Caco-2 (cell line): ENCODE data around the gene NDNF. TPM values are rescaled to one million over a fixed set of nuclear protein-coding genes. Genes with fewer than 3 reads are reported as not detected.

Experiments
- BruUV-seq: library from RNA; stranded (reverse); fragments of 400-500 nt; replicated peaks from 2 replicates; lab custom pipeline; 2021; lab: Mats Ljungman, UMichigan
- CTCF ChIA-PET: fragments of 300-600 bp; sonication (Branson Sonifier 250); formaldehyde crosslinking; loops from one replicate; lab custom pipeline; 2022; ENCODE audit warnings: antibody characterized with exemption; lab: Charles Lee
- POLR2A ChIA-PET: fragments of 300-600 bp; sonication (Branson Sonifier 250); formaldehyde crosslinking; loops from one replicate; lab custom pipeline; 2022; ENCODE audit warnings: antibody characterized with exemption; lab: Charles Lee
- DNase-seq, 2 experiments: peaks; one replicate each; pipeline versions ENCODE4 v3.0.0 to v3.0.0-alpha.2; 2020 to 2022
- H3K27me3 ChIP-seq: replicated peaks from 2 replicates; pipeline ENCODE4 v1.6.0; 2011; ENCODE audit warnings: low read length; ENCODE audit not compliant: control insufficient read depth, insufficient read depth
- H3K36me3 ChIP-seq: 2 replicates; pipeline ENCODE4 v1.5.1; 2011; ENCODE audit warnings: low read length; ENCODE audit not compliant: control insufficient read depth, insufficient read depth
- H3K4me1 ChIP-seq: fragments of 250-450 bp; sonication (Bioruptor Pico); 2 replicates; pipeline ENCODE4 v1.5.1; 2020; ENCODE audit warnings: mild to moderate bottlenecking
- H3K4me3 ChIP-seq: 2 replicates; pipeline ENCODE4 v1.5.1; 2011; ENCODE audit warnings: low read depth, mild to moderate bottlenecking, control low read depth, low read length
- H3K9me3 ChIP-seq: fragments of 250-450 bp; sonication (Bioruptor Pico); 2 replicates; pipeline ENCODE4 v1.5.1; 2020; ENCODE audit warnings: mild to moderate bottlenecking, moderate library complexity
- H3K27ac Mint-ChIP-seq: one replicate; pipeline ENCODE4 v1.8.0; 2022; ENCODE audit warnings: mixed read lengths; ENCODE audit not compliant: unreplicated experiment
- H3K27me3 Mint-ChIP-seq: one replicate; pipeline ENCODE4 v1.8.0; 2022; ENCODE audit warnings: mixed read lengths; ENCODE audit not compliant: insufficient read depth, unreplicated experiment
- H3K36me3 Mint-ChIP-seq: one replicate; pipeline ENCODE4 v1.8.0; 2022; ENCODE audit warnings: mild to moderate bottlenecking, mixed read lengths; ENCODE audit not compliant: insufficient read depth, unreplicated experiment
- H3K4me1 Mint-ChIP-seq: one replicate; pipeline ENCODE4 v1.8.0; 2022; ENCODE audit warnings: low read depth, mixed read lengths; ENCODE audit not compliant: unreplicated experiment
- H3K4me3 Mint-ChIP-seq: one replicate; pipeline ENCODE4 v1.8.0; 2022; ENCODE audit warnings: mild to moderate bottlenecking, moderate library complexity, mixed read lengths; ENCODE audit not compliant: unreplicated experiment
- H3K9me3 Mint-ChIP-seq: one replicate; pipeline ENCODE4 v1.8.0; 2022; ENCODE audit warnings: mixed read lengths; ENCODE audit not compliant: unreplicated experiment
- intact Hi-C: fragments of 100-400 bp; cut with micrococcal nuclease; formaldehyde crosslinking; loops from one replicate; pipeline ENCODE4 v1.10.0; 2022; ENCODE audit not compliant: unreplicated experiment
- total RNA-seq: library from RNA; stranded (reverse); gene quantifications from 2 replicates; pipeline ENCODE4 v1.2.3, GENCODE V29; 2022
- TF ChIP-seq, protein P1 (sequence below), 2 experiments: fragments of 200-600 bp in 1 of 2; IDR thresholded peaks; 1 replicate in 1 of 2; 2 replicates in 1 of 2; pipeline versions ENCODE4 v1.5.1 to v1.8.0; 2011 to 2022; ENCODE audit warnings: antibody characterized with exemption in 1 of 2, control low read depth in 1 of 2, inconsistent platforms in 1 of 2, low read depth in 1 of 2, low read length in 1 of 2, mild to moderate bottlenecking in 1 of 2, moderate library complexity in 1 of 2; ENCODE audit not compliant: insufficient read depth in 1 of 2, severe bottlenecking in 1 of 2, unreplicated experiment in 1 of 2

NDNF gene
- total RNA-seq, 1 experiment from 2014 or later = 3.7 TPM

DNA sequence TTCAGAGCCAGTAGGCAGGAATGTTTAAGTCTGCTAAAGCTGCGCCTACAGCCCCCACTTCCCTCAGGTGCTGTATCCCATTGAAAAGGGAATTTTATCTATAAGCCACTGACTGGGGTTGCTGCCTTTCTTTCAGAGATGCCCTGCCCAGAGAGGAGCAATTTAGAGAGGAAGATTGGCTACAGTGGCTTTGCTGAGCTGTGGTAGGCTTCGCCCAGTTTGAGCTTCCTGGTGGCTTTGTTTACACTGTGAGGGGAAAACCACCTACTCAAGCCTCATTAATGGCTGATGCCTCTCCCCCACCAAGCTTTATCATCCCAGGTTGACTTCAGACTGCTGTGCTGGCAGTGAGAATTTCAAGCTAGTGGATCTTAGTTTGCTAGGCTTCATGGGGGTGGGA lies 82.1 kb downstream of the NDNF start:
- H3K36me3 Mint-ChIP-seq = no peaks in the 10 kb centered on the region
- DNase-seq = no peak
- TF ChIP-seq, protein P1, sequence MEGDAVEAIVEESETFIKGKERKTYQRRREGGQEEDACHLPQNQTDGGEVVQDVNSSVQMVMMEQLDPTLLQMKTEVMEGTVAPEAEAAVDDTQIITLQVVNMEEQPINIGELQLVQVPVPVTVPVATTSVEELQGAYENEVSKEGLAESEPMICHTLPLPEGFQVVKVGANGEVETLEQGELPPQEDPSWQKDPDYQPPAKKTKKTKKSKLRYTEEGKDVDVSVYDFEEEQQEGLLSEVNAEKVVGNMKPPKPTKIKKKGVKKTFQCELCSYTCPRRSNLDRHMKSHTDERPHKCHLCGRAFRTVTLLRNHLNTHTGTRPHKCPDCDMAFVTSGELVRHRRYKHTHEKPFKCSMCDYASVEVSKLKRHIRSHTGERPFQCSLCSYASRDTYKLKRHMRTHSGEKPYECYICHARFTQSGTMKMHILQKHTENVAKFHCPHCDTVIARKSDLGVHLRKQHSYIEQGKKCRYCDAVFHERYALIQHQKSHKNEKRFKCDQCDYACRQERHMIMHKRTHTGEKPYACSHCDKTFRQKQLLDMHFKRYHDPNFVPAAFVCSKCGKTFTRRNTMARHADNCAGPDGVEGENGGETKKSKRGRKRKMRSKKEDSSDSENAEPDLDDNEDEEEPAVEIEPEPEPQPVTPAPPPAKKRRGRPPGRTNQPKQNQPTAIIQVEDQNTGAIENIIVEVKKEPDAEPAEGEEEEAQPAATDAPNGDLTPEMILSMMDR (IDR thresholded peaks at IDR 0.05; ENCODE audit: insufficient read depth in 1 of 2, low read depth in 1 of 2, low read length in 1 of 2, severe bottlenecking in 1 of 2, unreplicated experiment in 1 of 2) = no peak
- H3K9me3 ChIP-seq = no peaks in the 10 kb centered on the region
- H3K27me3 Mint-ChIP-seq = no peaks in the 10 kb centered on the region
- no peak overlapping the region for H3K4me3 Mint-ChIP-seq
- H3K9me3 Mint-ChIP-seq = no peaks in the 10 kb centered on the region
- no peak overlapping the region for H3K27ac Mint-ChIP-seq
- H3K4me1 Mint-ChIP-seq = no peaks in the 10 kb centered on the region
- no TSS peak for BruUV-seq
- ChIA-PET CTCF (no interaction called here), POLR2A (no interaction called here)
- H3K4me1 ChIP-seq = no peaks in the 10 kb centered on the region
- no peaks in the 10 kb centered on the region for H3K27me3 ChIP-seq
- H3K36me3 ChIP-seq = no peaks in the 10 kb centered on the region
- no peak overlapping the region for H3K4me3 ChIP-seq
- intact Hi-C loops = no loop called here

Other genes with a start within 250 kb of the NDNF start
- 13.0 and 14.3 TPM in 2 replicates for gene PRDM5, start 149.8 kb downstream of the NDNF start, total RNA-seq
- gene TNIP3, start 91.8 kb upstream of the NDNF start, total RNA-seq = 0.43 TPM in 1 of 2 replicates, not detected in the other